Measurements from ENCODE around the gene ETFA.

The ETFA gene

GRCh38 chr15:76174654-76175053 lies 136.6 kb downstream of the ETFA start:
- Histone ChIP-seq H3K36me3 (ENCODE audit: control insufficient read depth, insufficient read depth, low read length) (no peaks in the 10 kb centered on the region), H3K4me3 (replicated peaks; ENCODE audit: low read depth, low read length) (no peak overlapping the region), H3K27me3 (replicated peaks; ENCODE audit: control insufficient read depth, insufficient read depth, low read length) (no peaks in the 10 kb centered on the region)
- no peak for TF ChIP-seq CTCF (IDR thresholded peaks at IDR 0.05; ENCODE audit: insufficient read depth, low read length, poor library complexity, severe bottlenecking)
- DNase-seq (ENCODE audit: extremely low read depth, insufficient read length) = no peak

GRCh38 chr15:76173317-76173834 lies 137.9 kb downstream of the ETFA start:
- no peak for TF ChIP-seq CTCF (IDR thresholded peaks at IDR 0.05; ENCODE audit: insufficient read depth, low read length, poor library complexity, severe bottlenecking)
- Histone ChIP-seq H3K36me3 (ENCODE audit: control insufficient read depth, insufficient read depth, low read length) (no peaks in the 10 kb centered on the region), H3K27me3 (replicated peaks; ENCODE audit: control insufficient read depth, insufficient read depth, low read length) (no peaks in the 10 kb centered on the region), H3K4me3 (replicated peaks; ENCODE audit: low read depth, low read length) (no peak overlapping the region)
- DNase-seq (ENCODE audit: extremely low read depth, insufficient read length) = no peak

GRCh38 chr15:76172782-76173181 lies 138.5 kb downstream of the ETFA start:
- no peak for DNase-seq (ENCODE audit: extremely low read depth, insufficient read length)
- no peaks in the 10 kb centered on the region for H3K27me3 ChIP-seq (replicated peaks; ENCODE audit: control insufficient read depth, insufficient read depth, low read length)

GRCh38 chr15:76169911-76170800 lies 141.1 kb downstream of the ETFA start:
- TF ChIP-seq CTCF (IDR thresholded peaks at IDR 0.05; ENCODE audit: insufficient read depth, low read length, poor library complexity, severe bottlenecking) = no peak
- no peaks in the 10 kb centered on the region for H3K27me3 ChIP-seq (replicated peaks; ENCODE audit: control insufficient read depth, insufficient read depth, low read length)
- no peak for DNase-seq (ENCODE audit: extremely low read depth, insufficient read length)
- no peaks in the 10 kb centered on the region for H3K36me3 ChIP-seq (ENCODE audit: control insufficient read depth, insufficient read depth, low read length)
- no peak overlapping the region for H3K4me3 ChIP-seq (replicated peaks; ENCODE audit: low read depth, low read length)

More at GRCh38 chr15:76172782-76173181, 138.5 kb downstream of the ETFA start:
- no peak for TF ChIP-seq CTCF (IDR thresholded peaks at IDR 0.05; ENCODE audit: insufficient read depth, low read length, poor library complexity, severe bottlenecking)
- Histone ChIP-seq H3K4me3 (replicated peaks; ENCODE audit: low read depth, low read length) (no peak overlapping the region), H3K36me3 (ENCODE audit: control insufficient read depth, insufficient read depth, low read length) (no peaks in the 10 kb centered on the region)

- TF ChIP-seq CTCF (IDR thresholded peaks at IDR 0.05; ENCODE audit: insufficient read depth, low read length, poor library complexity, severe bottlenecking) = no peak
- Histone ChIP-seq H3K27me3 (replicated peaks; ENCODE audit: control insufficient read depth, insufficient read depth, low read length) (no peaks in the 10 kb centered on the region), H3K4me3 (replicated peaks; ENCODE audit: low read depth, low read length) (no peak overlapping the region), H3K36me3 (ENCODE audit: control insufficient read depth, insufficient read depth, low read length) (no peaks in the 10 kb centered on the region)
- DNase-seq (ENCODE audit: extremely low read depth, insufficient read length) = no peak
Observed at GRCh38 chr15:76169018-76169417, 142.3 kb downstream of the ETFA start.
